Glutamatergic neuron (in vitro differentiated cells): ENCODE results near the gene ATG9A. TPM values are rescaled to one million over a fixed set of nuclear protein-coding genes. Genes with fewer than 3 reads are reported as not detected.

ENCODE experiments used
- DNase-seq: peaks from one replicate; pipeline ENCODE4 v3.0.0; 2022
- H3K27ac Mint-ChIP-seq: one replicate; pipeline ENCODE4 v1.8.0; 2020; ENCODE audit warnings: mild to moderate bottlenecking, mixed read lengths, inconsistent platforms; ENCODE audit not compliant: unreplicated experiment
- H3K27me3 Mint-ChIP-seq: one replicate; pipeline ENCODE4 v1.8.0; 2020; ENCODE audit warnings: mild to moderate bottlenecking, moderate library complexity, mixed read lengths, inconsistent platforms; ENCODE audit not compliant: unreplicated experiment
- H3K36me3 Mint-ChIP-seq: one replicate; pipeline ENCODE4 v1.8.0; 2020; ENCODE audit warnings: mild to moderate bottlenecking, mixed read lengths, inconsistent platforms; ENCODE audit not compliant: unreplicated experiment
- H3K4me1 Mint-ChIP-seq: one replicate; pipeline ENCODE4 v1.8.0; 2020; ENCODE audit warnings: mild to moderate bottlenecking, low read depth, mixed read lengths, inconsistent platforms; ENCODE audit not compliant: unreplicated experiment
- H3K4me3 Mint-ChIP-seq: one replicate; pipeline ENCODE4 v1.8.0; 2020; ENCODE audit warnings: mild to moderate bottlenecking, mixed read lengths, inconsistent platforms; ENCODE audit not compliant: unreplicated experiment
- H3K9me3 Mint-ChIP-seq: one replicate; pipeline ENCODE4 v1.8.0; 2020; ENCODE audit warnings: mild to moderate bottlenecking, moderate library complexity, mixed read lengths, inconsistent platforms; ENCODE audit not compliant: unreplicated experiment
- total RNA-seq: library from RNA; stranded (reverse); fragmentation: NEBNext Ultra II Directional; extraction: Animal tissue kit (Norgen Biotek cat#: 25700); gene quantifications from one replicate; pipeline ENCODE4 v1.2.1, GENCODE V29; 2021; ENCODE audit not compliant: unreplicated experiment
- TF ChIP-seq, protein P1 (sequence below): fragments of 200-600 bp; sonication (generic); IDR thresholded peaks from one replicate; pipeline ENCODE4 v1.5.0; 2021; ENCODE audit not compliant: partially characterized antibody, unreplicated experiment

Gene ATG9A
- total RNA-seq, 1 donor from 2014 or later = 80.4 TPM

DNA sequence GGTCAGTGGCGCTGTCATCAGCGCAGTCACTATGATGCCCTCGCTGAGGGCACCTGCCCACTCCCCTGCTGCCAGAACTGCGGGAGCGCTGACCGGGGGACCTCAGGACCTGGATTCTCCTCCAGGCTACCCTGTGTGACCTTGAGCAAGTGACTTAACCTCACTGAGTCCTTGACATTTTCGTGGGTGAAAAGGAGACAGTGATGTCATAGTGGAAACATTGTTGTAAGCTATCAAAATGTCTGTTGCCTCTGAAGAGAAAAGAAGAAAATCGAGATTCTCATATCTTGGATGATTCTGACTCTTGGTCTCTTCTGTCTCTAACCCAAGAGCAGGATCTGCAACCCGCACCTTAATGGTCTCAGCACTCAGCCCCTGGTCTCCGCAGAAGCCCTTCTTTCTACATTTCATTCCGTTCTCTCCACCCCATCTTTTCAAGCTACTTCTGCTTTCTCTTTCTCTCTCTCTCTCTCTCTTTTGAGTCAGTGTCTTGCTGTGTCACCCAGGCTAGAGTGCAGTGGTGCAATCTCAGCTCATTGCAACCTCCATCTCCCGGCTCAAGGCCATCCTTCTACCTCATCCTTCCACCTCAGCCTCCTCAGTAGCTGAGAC, 25.3 kb upstream of the ATG9A start:
- DNase-seq = no peak
- peaks cover 7% of the 10 kb centered on the region for H3K9me3 Mint-ChIP-seq
- TF ChIP-seq, protein P1, sequence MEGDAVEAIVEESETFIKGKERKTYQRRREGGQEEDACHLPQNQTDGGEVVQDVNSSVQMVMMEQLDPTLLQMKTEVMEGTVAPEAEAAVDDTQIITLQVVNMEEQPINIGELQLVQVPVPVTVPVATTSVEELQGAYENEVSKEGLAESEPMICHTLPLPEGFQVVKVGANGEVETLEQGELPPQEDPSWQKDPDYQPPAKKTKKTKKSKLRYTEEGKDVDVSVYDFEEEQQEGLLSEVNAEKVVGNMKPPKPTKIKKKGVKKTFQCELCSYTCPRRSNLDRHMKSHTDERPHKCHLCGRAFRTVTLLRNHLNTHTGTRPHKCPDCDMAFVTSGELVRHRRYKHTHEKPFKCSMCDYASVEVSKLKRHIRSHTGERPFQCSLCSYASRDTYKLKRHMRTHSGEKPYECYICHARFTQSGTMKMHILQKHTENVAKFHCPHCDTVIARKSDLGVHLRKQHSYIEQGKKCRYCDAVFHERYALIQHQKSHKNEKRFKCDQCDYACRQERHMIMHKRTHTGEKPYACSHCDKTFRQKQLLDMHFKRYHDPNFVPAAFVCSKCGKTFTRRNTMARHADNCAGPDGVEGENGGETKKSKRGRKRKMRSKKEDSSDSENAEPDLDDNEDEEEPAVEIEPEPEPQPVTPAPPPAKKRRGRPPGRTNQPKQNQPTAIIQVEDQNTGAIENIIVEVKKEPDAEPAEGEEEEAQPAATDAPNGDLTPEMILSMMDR = no peak
- H3K4me3 Mint-ChIP-seq = peak overlapping the region; percentile 76
- H3K27ac Mint-ChIP-seq = no peak overlapping the region
- peaks cover 10% of the 10 kb centered on the region for H3K27me3 Mint-ChIP-seq
- peaks cover 16% of the 10 kb centered on the region for H3K4me1 Mint-ChIP-seq
- no peaks in the 10 kb centered on the region for H3K36me3 Mint-ChIP-seq

DNA sequence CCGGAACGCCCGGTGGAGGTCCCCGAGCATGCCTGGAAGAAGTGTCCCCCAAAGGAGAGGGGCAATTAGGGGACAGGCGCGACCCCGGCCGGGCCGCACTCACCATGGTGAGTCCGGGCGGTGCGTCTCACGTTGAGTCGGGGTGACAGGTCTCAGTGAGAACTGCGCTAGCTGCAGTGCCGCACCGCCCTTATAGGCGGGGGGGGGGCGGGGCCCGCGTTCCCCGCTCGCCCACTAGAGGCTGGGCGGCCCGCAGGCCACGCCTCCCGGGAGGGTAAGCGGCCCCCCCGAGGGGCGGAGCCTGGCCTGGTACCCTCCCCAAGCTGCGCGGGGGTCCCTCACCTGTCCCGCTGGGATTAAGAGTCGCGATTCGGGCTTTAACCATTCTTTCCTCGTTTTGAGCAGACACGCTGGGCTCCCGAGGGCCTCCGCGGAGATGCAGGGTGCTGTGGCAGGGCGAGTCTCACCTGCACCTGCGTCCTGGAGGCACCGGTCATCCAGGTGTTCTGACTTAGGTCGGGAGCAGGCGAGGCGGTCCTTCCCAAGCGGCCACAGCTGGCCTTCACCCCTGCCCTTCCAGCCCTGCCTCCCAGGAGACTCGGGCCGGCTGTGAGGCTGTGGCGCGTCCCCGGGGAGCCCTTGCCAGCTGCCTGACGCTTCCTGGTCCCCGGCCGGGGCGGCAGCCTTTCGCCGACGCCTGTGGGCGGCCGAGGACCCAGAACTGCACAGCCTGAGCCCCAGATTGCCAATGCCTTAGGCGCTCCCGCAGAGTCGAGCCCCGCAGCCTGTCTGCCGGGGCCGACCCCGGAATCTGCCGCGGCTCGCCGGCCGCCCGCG, 24.5 kb upstream of the ATG9A start, which contains the start of gene TUBA4A:
TSS of gene TUBA4A (minus strand) at position 166 of the 837 bp plus-strand sequence. CDS start at position 106, 60 bp downstream.
- H3K4me1 Mint-ChIP-seq = peaks cover 22% of the 10 kb centered on the region
- peak; percentile 68 for DNase-seq
- H3K9me3 Mint-ChIP-seq = peaks cover 7% of the 10 kb centered on the region
- H3K27ac Mint-ChIP-seq = no peak within 1 kb of the TSS
- TF ChIP-seq, protein P1 = no peak
- no peaks in the 10 kb centered on the region for H3K36me3 Mint-ChIP-seq
- peaks cover 10% of the 10 kb centered on the region for H3K27me3 Mint-ChIP-seq
- H3K4me3 Mint-ChIP-seq = peak within 1 kb of the TSS; percentile 88

DNA sequence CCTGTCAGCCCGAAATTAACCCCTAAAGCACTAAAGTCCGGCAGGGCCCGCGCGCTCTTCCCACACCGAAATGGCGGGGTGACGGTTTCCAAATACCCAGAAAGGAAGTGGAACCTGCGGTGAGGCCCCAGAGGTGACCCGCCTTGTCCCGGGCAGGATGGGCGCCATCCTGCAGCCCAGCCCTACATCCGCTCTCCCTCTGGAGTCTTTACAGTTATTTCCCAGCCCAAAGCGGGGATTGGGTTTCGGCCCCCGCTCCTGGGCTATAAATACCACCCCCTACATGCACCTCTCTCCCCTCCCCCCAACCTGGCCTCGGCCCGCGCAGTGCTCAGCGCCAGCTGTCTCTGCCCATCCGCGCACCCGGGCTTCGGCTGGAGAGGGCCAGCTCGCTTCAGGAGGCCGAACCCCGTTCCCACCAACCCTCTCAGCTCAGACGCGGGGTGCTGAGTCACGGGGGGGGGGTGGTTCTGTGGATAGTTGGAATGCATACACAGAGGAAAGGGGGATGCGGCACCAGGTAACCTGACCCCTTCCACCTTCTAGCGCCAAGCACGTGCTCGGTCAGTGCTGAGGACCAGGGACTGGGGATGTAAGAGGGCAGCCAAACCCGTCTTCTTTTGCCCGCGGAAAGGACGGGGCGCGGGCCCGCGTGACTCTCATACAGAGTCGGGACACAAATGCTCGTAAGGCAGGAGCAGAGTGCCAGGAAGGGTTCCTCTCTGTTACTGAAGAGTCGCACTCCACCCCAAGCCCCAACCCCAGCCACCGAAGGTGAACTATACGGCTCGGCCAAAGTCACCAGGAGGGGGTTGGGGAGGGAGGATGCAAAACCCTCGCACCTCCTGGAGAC, 23.7 kb upstream of the ATG9A start, which contains the start of gene TUBA4B:
TSS of gene TUBA4B (plus strand) at position 344 of the 853 bp plus-strand sequence. CDS start at position 509, 165 bp downstream.
- Mint-ChIP-seq H3K36me3 (no peaks in the 10 kb centered on the region), H3K4me1 (peaks cover 22% of the 10 kb centered on the region), H3K27ac (no peak within 1 kb of the TSS), H3K9me3 (peaks cover 7% of the 10 kb centered on the region), H3K27me3 (peaks cover 11% of the 10 kb centered on the region), H3K4me3 (peak within 1 kb of the TSS; percentile 88)
- TF ChIP-seq, protein P1 = no peak
- peak; percentile 52 for DNase-seq

DNA sequence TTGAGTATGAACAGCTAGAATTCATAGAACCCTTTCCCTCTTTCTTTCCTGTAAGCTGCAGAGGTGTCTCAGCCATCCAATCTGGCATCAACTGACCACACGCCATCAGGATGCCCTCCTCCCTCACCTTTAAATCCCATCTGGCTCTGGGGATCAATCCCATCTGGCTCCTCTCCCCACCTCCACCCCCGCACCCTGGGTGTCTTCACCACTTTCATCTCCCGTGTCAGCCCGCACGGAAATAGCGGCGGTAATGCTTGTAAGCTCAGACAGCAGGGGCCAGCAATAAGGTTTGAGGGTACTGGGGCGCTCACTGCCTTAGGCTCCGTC, 23.1 kb upstream of the ATG9A start:
- DNase-seq = no peak
- TF ChIP-seq, protein P1 = no peak
- Mint-ChIP-seq H3K27ac (no peak overlapping the region), H3K36me3 (no peaks in the 10 kb centered on the region), H3K4me1 (peaks cover 22% of the 10 kb centered on the region), H3K27me3 (peaks cover 11% of the 10 kb centered on the region), H3K4me3 (peak overlapping the region; percentile 88), H3K9me3 (peaks cover 7% of the 10 kb centered on the region)
